K562 (cell line): Measurements from ENCODE around the gene AP2S1. TPM values are rescaled to one million over a fixed set of nuclear protein-coding genes. Genes with fewer than 3 reads are reported as not detected.
A peak's percentile ranks its signal among the peaks of the same experiment; 100 is the strongest.

Experiments used
- CBFA2T2 ChIP-seq: fragments of 450-650 bp; conservative IDR thresholded peaks from 2 replicates; pipeline ENCODE4 v1.6.1; 2017; ENCODE audit warnings: mild to moderate bottlenecking
- CREB5 ChIP-seq: fragments of 250-450 bp; sonication (Bioruptor Pico); IDR thresholded peaks from 2 replicates; pipeline ENCODE4 v1.5.0; 2020; ENCODE audit warnings: mild to moderate bottlenecking
- ESRRA ChIP-seq: fragments of 450-650 bp; IDR thresholded peaks from 2 replicates; pipeline ENCODE4 v1.6.1; 2014; ENCODE audit warnings: low read depth, mild to moderate bottlenecking, moderate library complexity, borderline replicate concordance
- FOXP4 ChIP-seq: sonication (generic); formaldehyde crosslinking; IDR thresholded peaks from 2 replicates; pipeline ENCODE4 v1.8.0; 2022; ENCODE audit warnings: mild to moderate bottlenecking, missing genetic modification reagents, borderline replicate concordance
- GTF2A2 ChIP-seq: IDR thresholded peaks from 2 replicates; pipeline ENCODE4 v1.6.1; 2016; ENCODE audit warnings: mild to moderate bottlenecking, missing genetic modification characterization, missing compliant biosample characterization
- GTF2E2 ChIP-seq: fragments of 200-800 bp; sonication (Bioruptor generic); IDR thresholded peaks from 2 replicates; pipeline ENCODE4 v1.6.1; 2016; ENCODE audit warnings: missing genetic modification characterization, missing compliant biosample characterization
- GTF2F1 ChIP-seq: IDR thresholded peaks from 2 replicates; pipeline ENCODE4 v1.6.1; 2011; ENCODE audit warnings: low read depth, low read length, improper control_type of control experiment
- NCOA4 ChIP-seq: fragments of 450-650 bp; IDR thresholded peaks from 2 replicates; pipeline ENCODE4 v1.6.1; 2018; ENCODE audit warnings: mild to moderate bottlenecking; ENCODE audit not compliant: partially characterized antibody
- NELFE ChIP-seq: IDR thresholded peaks from 2 replicates; pipeline ENCODE4 v1.6.1; 2011; ENCODE audit warnings: mild to moderate bottlenecking; ENCODE audit not compliant: insufficient read depth, insufficient read length
- PHF20 ChIP-seq: fragments of 450-650 bp; IDR thresholded peaks from 2 replicates; pipeline ENCODE4 v1.6.1; 2018; ENCODE audit not compliant: partially characterized antibody
- POLR2B ChIP-seq: fragments of 450-650 bp; IDR thresholded peaks from 2 replicates; pipeline ENCODE4 v1.6.1; 2018; ENCODE audit warnings: low read depth; ENCODE audit not compliant: partially characterized antibody
- POLR2H ChIP-seq: IDR thresholded peaks from 2 replicates; pipeline ENCODE4 v1.6.1; 2016; ENCODE audit warnings: missing genetic modification characterization, low read depth, mild to moderate bottlenecking, control low read depth, missing compliant biosample characterization, moderate library complexity
- RAD21 ChIP-seq, 2 experiments: fragments of 250-450 bp in 1 of 2; fragments of 450-650 bp in 1 of 2; sonication (Bioruptor Pico) in 1 of 2; formaldehyde crosslinking in 1 of 2; IDR thresholded peaks in 1 of 2; conservative IDR thresholded peaks in 1 of 2; 2 replicates each; pipeline versions ENCODE4 v1.4.0 to v1.8.0; 2020 to 2022; ENCODE audit warnings: mild to moderate bottlenecking in 2 of 2, moderate library complexity in 1 of 2
- RAD51 ChIP-seq: fragments of 450-650 bp; IDR thresholded peaks from 2 replicates; pipeline ENCODE4 v1.7.1; 2016; ENCODE audit warnings: low read depth, mild to moderate bottlenecking, borderline replicate concordance
- SIN3B ChIP-seq: fragments of 450-650 bp; IDR thresholded peaks from 2 replicates; pipeline ENCODE4 v1.6.1; 2017; ENCODE audit warnings: low read depth, mild to moderate bottlenecking, moderate library complexity
- SMARCE1 ChIP-seq: fragments of 450-650 bp; IDR thresholded peaks from 2 replicates; pipeline ENCODE4 v1.7.1; 2016; ENCODE audit warnings: mild to moderate bottlenecking
- SRSF3 ChIP-seq: fragments of 200-400 bp; formaldehyde crosslinking; IDR thresholded peaks from 2 replicates; pipeline ENCODE4 v1.6.1; 2016; ENCODE audit warnings: mild to moderate bottlenecking, low read length, moderate library complexity; ENCODE audit not compliant: insufficient read depth
- TEAD4 ChIP-seq, 2 experiments: sonication (generic) in 1 of 2; formaldehyde crosslinking in 1 of 2; IDR thresholded peaks; 2 replicates each; pipeline versions ENCODE4 v1.6.1 to v1.8.0; 2012 to 2022; ENCODE audit warnings: borderline replicate concordance in 1 of 2, inconsistent platforms in 1 of 2, low read length in 1 of 2, mild to moderate bottlenecking in 1 of 2, missing genetic modification reagents in 1 of 2
- TFAM ChIP-seq: fragments of 250-450 bp; sonication (Bioruptor Pico); conservative IDR thresholded peaks from 2 replicates; pipeline ENCODE4 v1.5.0; 2021; ENCODE audit warnings: mild to moderate bottlenecking, moderate library complexity
- TRIM24 ChIP-seq, 2 experiments: fragments of 450-650 bp; IDR thresholded peaks; 2 replicates each; pipeline ENCODE4 v1.6.1; 2016
- USF1 ChIP-seq: sonication (generic); formaldehyde crosslinking; IDR thresholded peaks from 2 replicates; pipeline ENCODE4 v1.9.0; 2022; ENCODE audit warnings: mild to moderate bottlenecking, missing genetic modification reagents
- ZNF12 ChIP-seq: sonication (generic); formaldehyde crosslinking; IDR thresholded peaks from 2 replicates; pipeline ENCODE4 v1.4.0; 2020; ENCODE audit warnings: mild to moderate bottlenecking, missing genetic modification reagents
- ZNF57 ChIP-seq: fragments of 450-650 bp; formaldehyde crosslinking; IDR thresholded peaks from 2 replicates; pipeline ENCODE4 v1.4.0; 2020; ENCODE audit warnings: mild to moderate bottlenecking, moderate library complexity
- ZNF79 ChIP-seq: fragments of 250-450 bp; sonication (Bioruptor Pico); IDR thresholded peaks from 2 replicates; pipeline ENCODE4 v1.4.0; 2020; ENCODE audit warnings: low read depth, mild to moderate bottlenecking, moderate library complexity
- polyA plus RNA-seq, 8 experiments: library from polyadenylated mRNA; depleted of rRNA in 4 of 8; stranded (reverse) in 5 of 8; unstranded in 3 of 8; fragments of >200 nt; fragmentation: Nextera tagmentation in 2 of 8; fragmentation: Illumina TruSeq in 1 of 8; extraction: Ambion mirVana in 2 of 8; extraction: Trizol in 1 of 8; gene quantifications; 2 replicates each; pipeline versions ENCODE4 v1.2.1 to v1.2.3, GENCODE V29; 2011 to 2014; ENCODE audit warnings: inconsistent platforms in 1 of 8, missing spikeins in 1 of 8
- total RNA-seq, 7 experiments: library from RNA; depleted of rRNA in 6 of 7; stranded (reverse); fragments of >200 nt in 6 of 7; fragmentation: Illumina TruSeq in 2 of 7; extraction: Trizol in 2 of 7; gene quantifications; 2 replicates each; pipeline versions ENCODE4 v1.2.1 to v1.2.3, GENCODE V29; 2011 to 2021; ENCODE audit warnings: low replicate concordance in 1 of 7

AP2S1 gene
- total and polyA plus RNA-seq, 9 of the 15 experiments (the other 6 are each of a cell fraction or from before 2014, with no cell fraction given): 32.4 to 294 (median 136) TPM

GRCh38 chr19:46850228-46851203, at the start of gene AP2S1 (continued):
- no peak for TF ChIP-seq NELFE
- TF ChIP-seq USF1 (CRISPR knock-in tag): no peak
- no peak for TF ChIP-seq ZNF79 (CRISPR knock-in tag)
- TF ChIP-seq NCOA4: no peak
- TF ChIP-seq CREB5: no peak
- no peak for TF ChIP-seq GTF2F1
- TF ChIP-seq ESRRA: 0 out of 2 replicates have a peak, but pooled peaks have one; percentile 43
- TF ChIP-seq RAD51: no peak
- no peak; the same call in 1 of the 2 replicates for TF ChIP-seq TEAD4 (IDR thresholded peaks at IDR 0.05; ENCODE audit: low read length)
- no peak for TF ChIP-seq TEAD4 (CRISPR knock-in tag; IDR thresholded peaks at IDR 0.05; ENCODE audit: borderline replicate concordance)
- TF ChIP-seq FOXP4: 0 out of 2 replicates have a peak, but pooled peaks have one; percentile 57
- TF ChIP-seq RAD21 (CRISPR knock-in tag; conservative IDR thresholded peaks at IDR 0.05 in 1 of 2, IDR thresholded peaks at IDR 0.05 in 1 of 2): no peak
- TF ChIP-seq ZNF12 (CRISPR knock-in tag): peak; percentile 76; the same call in 1 of the 2 replicates
- TF ChIP-seq TRIM24 (IDR thresholded peaks at IDR 0.05): no peak
- no peak for TF ChIP-seq TFAM
- TF ChIP-seq POLR2B: peak; percentile 80
- no peak for TF ChIP-seq SRSF3
- TF ChIP-seq CBFA2T2: no peak
- TF ChIP-seq ZNF57 (CRISPR knock-in tag): no peak
- peak; percentile 55; the same call in 1 of the 2 replicates for TF ChIP-seq SIN3B
- peak; percentile 77 for TF ChIP-seq POLR2H (tag)
- 0 out of 2 replicates have a peak, but pooled peaks have one; percentile 66 for TF ChIP-seq GTF2E2
- TF ChIP-seq GTF2A2: no peak
- no peak; the same call in none of the 2 replicates for TF ChIP-seq SMARCE1
- TF ChIP-seq PHF20: peak; percentile 77
